GM10266 (cell line): ENCODE measurements around the gene KIF6.
"Not testable (repeated sequence)": the region's sequence is repeated elsewhere in the genome, so short reads cannot be mapped to it uniquely, and the experiment has no call there.

ENCODE experiments used
- DNase-seq: peaks from one replicate; pipeline ENCODE4 v3.0.0; 2012; ENCODE audit errors: extremely low spot score
- CTCF ChIP-seq: IDR thresholded peaks from 2 replicates; pipeline ENCODE4 v1.5.1; 2012; ENCODE audit warnings: mild to moderate bottlenecking, low read depth; ENCODE audit not compliant: control insufficient read depth, insufficient read depth; ENCODE audit errors: missing control alignments

KIF6 gene

DNA sequence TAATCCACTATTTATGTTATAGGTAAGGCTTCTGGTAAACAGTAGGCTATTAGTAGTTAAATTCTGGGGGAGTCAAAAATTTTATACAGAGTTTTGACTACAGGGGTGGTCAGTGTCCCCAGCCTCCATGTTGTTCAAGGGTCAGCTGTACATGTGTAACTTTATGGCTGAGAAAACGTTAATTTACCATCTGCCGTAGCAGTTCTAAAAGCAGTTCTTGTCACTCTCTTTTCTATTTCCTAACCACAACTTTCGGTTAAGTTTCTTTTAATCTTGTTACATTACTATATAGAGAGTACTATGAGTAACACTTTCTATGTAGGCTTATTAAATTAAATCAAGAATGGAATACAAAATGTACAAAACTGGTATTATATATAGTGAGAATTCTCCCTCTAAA, 21.6 kb upstream of the KIF6 start:
- no peak for DNase-seq
- TF ChIP-seq CTCF: no peak

- no peak for TF ChIP-seq CTCF
- no peak for DNase-seq
Observed at GRCh38 chr6:39733704-39734103, 8.5 kb upstream of the KIF6 start.

DNA sequence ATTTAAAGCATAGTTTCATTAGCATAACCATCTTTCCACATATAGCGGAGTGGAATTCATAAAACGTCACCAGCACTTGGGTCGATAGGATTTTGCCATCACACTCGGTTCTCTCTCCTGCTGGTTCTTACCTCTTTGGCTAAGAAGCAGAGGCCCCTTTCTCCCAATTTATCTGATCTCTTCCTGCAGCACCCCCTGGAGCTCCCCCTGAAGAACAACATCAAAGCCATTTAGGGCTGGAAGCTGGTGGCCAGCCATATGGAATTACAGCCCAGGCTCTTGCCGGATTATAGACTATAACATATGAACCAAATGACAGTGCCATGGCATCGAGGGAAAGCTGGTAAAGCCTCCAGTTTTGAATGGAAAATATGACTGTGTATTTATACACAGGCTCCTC, 6.4 kb upstream of the KIF6 start:
- TF ChIP-seq CTCF: no peak
- DNase-seq: no peak

DNA sequence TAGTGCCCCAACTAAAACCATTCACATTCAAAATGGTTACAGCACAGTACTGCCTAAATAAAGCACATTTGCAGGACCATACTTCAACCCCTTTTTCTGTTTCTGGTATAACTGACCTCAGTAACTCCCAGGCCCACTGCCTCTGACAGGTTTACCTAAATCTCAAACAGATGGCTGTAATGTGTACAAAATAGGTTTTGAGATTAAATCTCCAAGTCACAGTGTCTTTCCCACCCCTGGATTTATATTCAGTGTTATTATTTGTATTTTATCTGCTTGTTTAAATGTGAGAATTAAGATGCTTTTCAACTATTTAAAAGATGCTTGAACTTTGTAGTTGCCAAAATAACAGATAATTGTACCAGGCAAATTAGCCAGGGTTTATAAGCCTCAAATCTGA, 4.7 kb upstream of the KIF6 start:
- no peak for TF ChIP-seq CTCF
- no peak for DNase-seq

DNA sequence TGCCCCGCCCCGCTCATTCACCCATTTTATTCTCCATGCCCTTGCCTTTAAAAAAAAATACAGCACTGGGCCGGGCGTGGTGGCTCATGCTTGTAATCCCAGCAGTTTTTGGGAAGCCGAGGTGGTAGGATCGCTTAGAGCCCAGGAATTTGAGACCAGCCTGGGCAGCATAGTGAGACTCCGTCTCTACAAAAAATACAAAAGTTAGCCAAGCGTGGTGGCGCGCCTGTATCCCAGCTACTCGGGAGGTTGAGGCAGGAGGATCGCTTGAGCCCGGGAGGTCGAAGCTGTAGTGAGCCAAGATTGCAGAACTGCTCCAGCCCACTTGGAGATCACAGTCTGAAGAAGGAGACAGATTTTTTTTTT, 407 bp upstream of the KIF6 start:
- TF ChIP-seq CTCF: no peak
- no peak for DNase-seq

- not testable (repeated sequence) for DNase-seq
Observed at GRCh38 chr6:39723350-39723749, 1.9 kb downstream of the KIF6 start.

GRCh38 chr6:39714802-39715201, 10.4 kb downstream of the KIF6 start:
- TF ChIP-seq CTCF: no peak
- DNase-seq: no peak

- no peak for DNase-seq
- no peak for TF ChIP-seq CTCF
Observed at GRCh38 chr6:39707962-39708683, 17.1 kb downstream of the KIF6 start.
